HG03520 (cell line): Measurements from ENCODE around the gene TRIM67.

Source experiments
- ATAC-seq: cut with Tn5 transposase; IDR thresholded peaks from one replicate; pipeline ENCODE4 v1.9.1; 2021; ENCODE audit warnings: mild to moderate bottlenecking, moderate library complexity; ENCODE audit not compliant: unreplicated experiment

TRIM67 gene

DNA sequence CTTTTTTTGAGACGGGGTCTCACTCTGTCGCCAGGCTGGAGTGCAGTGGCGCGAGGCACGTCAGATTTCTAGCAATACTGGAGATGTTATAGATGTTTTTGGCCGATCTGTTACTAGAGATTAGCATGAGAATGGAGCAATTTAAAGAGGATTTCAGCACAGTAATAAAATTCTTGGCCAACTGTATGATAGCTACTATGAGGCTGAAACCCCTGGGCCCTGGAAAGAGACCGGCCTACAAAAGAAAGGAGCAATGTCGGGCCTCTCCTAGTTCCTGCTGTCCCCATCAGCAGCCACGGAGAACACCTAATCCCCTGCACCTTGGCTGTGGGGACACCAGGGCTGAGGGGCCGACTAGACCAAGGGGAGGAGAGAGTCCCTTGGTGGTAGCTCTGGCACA is 69.7 kb downstream of the TRIM67 start:
- no peak for ATAC-seq

DNA sequence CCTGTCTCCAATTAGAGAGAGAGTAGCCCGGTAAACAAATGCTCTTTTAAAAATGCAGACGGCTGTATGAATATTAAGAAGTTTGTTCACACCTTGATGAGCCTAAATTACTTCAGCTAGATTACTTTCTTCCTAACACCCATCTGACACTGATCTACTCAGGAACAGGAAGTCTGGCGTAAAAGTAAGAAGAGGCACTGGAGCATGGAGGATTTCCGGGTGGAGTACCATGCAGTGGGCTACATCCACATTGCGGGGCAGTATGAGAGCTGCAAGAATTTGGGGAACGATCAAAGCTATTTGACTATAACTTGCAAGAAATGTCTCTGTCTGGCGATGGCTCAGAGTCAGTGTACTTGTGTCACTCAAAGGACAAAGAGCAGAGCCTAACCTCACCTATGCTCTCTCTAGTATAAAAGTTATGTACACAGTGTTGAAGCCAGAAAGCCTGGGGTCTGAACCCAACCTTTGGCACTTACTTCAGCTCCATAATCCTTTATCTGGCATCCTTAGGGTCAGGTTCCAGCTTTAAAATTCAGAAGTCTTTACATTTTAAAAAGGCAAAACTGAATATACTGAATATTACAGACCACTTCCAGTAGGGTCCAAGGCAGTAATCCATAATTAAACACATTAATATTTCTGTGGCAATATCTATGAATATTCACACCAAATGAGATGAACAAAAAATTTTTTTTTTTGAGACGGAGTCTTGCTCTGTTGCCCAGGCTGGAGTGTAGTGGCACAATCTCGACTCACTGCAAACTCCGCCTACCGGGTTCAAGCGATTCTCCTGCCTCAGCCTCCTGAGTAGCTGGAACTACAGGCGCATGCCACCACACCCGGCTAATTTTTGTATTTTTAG is 71.2 kb downstream of the TRIM67 start:
- no peak for ATAC-seq

DNA sequence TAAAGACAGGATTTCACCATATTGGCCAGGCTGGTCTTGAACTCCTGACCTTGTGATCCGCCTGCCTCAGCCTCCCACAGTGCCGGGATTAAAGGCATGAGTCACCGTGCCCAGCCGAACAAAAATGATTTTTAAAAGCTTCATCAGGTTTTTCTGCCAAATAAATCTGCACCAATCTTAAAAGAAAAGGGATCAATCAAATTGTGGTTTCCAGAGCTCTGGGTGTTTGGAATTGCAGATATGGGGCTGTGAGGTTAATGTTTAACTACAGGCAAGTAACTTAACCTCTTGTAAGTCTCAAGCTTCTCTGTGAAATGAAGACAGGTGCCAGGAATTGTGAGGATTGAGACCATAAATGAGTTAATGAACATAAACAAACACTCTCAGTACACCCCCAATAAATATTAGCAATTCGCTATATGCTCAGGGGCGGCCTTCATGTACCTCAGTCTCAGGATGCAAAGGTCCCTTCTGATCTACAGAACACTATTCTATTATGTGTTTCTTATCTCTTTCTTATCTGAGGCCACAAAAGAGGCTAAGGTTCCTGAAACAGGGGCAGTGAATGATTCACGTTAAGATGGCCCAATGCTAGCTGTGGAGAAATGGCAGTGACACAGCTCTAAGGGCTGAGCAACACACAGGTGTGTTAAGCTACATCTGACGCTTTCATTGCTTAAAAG is 72.0 kb downstream of the TRIM67 start:
- ATAC-seq = no peak

DNA sequence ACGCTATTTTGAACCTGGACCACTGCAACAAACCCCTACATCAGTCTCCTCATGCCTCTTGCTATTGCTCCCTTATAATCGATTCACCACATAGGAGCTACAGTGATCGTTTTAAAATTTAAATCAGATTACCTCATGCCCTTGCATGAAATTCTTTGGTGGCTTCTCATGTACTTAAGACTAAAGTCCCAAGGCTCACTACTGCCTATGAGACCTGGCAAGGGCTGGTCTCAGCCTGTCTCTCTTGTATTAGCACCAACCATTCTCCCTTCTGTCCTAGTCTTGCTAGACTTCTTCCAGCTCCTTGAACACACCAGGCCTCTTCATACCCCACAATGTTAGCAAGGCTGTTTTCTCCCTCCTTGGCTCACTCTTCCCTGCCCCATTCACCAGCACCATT is 72.6 kb downstream of the TRIM67 start:
- no peak for ATAC-seq

DNA sequence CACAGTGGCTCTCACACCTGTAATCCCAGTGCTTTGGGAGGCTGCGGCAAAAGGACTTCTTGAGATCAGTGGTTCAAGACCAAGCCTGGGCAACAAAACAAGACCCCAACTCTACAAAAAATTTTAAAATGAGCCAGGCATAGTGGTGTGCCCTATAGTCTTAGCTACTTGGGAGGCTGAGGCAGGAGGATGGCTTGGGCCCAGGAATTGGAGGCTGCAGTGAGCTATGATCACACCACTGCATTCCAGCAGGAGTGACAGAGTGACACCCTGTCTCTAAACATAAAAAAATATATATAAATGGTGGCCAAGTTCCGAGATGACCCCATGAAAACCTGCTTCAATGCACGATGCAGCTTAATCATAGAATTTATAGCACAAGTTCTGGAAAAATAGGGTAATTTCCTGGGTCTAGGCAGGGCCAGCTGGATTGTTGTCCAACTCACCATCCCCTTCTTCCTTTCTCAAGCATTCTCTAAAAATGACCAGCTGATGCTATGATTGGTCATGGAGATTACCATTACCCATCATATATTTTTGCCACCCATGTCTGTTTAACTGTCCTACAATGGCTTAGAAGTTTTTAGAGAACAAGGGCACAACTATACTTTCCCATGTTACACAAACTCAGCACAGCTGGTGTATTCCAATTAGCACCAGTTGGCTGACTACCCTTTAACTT is 73.8 kb downstream of the TRIM67 start:
- no peak for ATAC-seq

DNA sequence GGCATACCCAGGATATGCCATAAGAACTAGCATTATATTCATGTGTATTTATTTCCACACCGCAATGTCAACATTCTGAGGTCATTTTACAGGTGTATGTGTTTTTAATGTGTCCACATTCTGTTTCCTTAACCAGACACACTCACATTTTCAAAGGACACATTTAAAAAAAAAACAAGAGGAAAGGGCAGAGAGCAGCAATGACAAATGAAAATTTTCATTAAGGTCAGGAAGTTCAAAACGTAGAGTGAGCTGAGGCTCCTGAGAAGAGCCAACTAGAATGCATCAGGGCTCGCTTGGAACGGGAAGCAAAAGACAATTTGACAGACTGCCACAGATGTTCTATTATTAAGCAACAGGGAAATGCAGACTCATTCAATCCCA is 74.3 kb downstream of the TRIM67 start:
- no peak for ATAC-seq

DNA sequence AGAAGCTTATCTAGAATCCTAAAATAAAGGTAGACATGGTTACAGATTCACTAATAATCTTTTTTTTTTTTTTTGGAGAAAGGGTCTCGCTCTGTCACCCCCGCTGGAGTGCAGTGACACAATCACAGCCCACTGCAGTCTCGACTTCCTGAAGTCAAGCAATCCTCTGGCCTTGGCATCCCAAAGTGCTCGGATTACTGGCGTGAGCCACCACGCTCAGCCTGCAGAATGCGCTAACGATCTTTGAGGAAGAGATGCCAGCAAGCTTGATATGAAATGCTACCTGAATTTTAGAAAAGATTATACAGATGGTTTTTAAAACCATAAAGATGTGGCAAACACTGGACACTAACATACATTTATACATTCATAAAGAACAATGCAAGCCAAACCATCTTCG is 75.1 kb downstream of the TRIM67 start:
- ATAC-seq = no peak

DNA sequence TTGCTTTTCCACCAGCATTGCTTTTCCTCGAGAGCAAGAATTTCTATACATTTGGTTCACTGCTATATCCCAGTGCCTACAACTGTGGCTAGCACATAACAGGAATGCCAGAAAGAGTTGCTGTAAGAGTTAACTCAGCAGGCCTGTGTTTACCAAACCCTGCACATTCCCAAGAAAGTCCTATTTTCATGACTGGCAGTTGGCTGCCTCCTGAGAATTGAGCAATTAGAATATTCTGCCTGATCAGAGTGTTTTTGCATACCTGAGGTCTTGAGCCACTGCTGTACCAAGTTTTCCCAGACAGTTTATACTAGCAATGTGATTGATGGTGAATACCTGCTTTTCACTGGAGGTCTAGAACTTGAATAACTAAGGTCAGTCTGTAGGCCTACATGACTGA is 76.4 kb downstream of the TRIM67 start:
- no peak for ATAC-seq

DNA sequence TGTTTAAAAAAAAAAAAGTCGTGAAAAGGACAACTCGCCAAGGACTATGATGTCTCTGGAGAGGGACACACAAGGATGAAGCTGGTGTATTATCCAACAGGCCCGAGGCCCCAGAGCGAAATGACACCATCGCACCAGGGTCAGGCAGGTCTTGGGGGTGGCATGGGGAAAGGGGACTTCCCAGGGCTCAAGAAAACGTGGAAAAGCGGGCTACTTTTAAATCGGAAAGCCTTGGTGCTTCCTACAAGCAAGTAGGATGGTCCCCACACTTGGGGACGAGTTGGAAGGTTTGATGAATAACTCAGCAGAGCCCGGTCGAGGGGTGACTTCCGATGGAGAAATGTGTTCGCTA is 78.6 kb downstream of the TRIM67 start:
- no peak for ATAC-seq

DNA sequence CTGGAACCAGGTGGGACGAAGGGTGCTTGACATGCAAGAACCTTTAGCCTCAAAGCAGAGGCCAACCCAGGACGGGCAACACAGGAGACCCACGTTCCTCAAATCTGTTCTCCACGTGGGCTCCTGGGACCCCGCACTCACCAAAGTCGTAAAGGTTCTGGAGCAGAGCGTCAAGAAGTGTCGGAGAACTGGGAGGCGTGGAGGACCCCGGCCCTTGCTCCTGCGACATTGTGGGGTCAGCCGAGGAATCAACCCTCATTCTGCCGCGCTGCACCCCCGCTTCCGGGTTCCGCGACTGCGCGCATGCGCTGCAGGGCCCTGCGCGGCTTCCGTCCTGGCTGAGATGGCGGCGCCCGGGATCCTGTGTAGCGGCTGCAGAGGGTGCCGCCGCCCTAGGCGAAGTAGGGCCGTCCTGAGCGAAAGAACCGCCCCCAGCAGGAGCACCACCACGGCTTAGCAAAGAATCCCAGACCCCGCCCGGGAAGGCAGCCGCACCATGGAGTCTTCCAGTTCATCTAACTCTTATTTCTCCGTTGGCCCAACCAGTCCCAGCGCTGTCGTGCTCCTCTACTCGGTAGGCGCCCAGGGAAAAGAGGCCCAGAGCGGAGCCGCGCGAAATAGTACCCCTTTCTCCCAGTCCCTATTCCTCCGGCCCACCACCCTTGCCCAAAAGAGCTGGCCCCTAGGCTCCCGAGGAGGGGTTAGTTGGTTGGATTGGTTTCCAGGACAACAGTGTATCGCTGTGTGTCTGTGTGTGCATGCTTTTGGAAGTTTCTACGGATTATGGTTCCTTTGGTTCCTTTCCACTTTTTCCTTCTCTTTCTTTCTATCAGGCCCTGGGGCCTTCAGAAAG is 79.3 kb downstream of the TRIM67 start, which contains the start of gene GNPAT:
Gene GNPAT, plus strand, starts transcription at position 330 of the 853 bp plus-strand sequence. Its CDS starts 167 bp downstream, at position 497.
- ATAC-seq = peak; percentile 95

DNA sequence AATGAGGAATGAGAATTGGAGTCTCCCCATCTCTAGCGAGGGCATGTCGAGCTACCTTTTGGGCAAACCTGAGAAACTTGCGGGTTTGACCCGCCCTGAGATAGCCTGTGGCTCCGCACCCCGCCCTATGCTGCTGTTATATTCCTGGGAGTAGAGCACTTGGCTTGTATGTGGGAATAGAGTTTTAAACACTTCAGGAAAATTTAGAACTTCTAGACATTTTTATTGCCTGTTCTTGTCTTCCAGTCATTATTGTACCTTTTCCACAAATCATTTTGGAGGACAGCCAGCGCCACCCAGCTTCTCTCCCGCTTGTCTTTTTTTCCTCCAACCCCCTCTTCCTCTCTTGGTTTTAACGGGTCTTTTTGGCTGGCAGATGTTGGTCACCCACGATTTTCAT is 79.9 kb downstream of the TRIM67 start:
- ATAC-seq = no peak

DNA sequence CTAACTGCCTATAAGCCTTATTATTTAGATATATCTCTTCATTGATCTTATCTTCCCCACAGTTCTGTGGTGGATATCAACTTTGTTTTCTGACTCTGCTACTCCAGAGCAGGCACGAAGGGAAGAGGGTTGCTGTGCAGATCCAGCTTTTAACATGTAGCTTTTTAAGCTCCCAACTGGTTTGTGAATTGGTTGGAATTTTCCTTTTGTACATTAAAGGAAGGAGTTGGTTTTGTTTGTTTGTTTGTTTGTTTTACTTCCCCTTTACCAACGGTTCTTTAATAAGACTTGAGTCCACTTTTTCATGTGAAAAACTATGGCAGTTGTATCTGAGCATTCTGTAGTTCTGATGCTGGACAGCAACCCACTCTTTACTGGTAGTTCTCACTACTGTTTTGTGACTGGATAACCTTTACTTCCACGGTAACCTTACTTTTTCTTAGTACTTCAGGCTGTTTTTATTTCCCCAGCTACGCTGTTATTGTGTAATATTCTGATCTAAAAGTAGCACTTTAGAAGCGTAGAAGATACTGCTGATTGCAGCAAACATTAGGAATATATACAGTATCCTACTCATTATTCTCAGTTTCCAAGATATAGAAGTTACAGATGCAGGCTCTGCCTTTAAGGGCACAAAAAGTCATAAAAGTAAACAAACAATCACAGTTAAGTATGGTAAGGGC is 80.8 kb downstream of the TRIM67 start:
- ATAC-seq = no peak

DNA sequence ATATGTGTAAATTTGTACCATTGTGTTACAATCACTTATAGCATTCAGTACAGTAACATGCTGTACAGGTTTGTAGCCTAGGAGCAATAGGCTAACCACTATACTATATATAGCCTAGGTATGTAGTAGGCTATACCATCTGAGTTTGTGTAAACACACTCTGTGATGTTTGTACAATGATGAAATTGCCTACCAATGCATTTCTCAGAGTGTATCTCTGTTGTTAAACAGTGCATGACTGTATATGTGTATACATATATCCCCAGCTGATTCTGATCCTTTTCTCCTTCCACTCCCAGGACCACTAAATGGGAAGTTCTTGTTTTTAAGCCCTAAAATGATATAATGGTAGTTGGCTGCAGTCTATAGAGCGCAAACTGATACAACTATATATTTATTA is 86.9 kb downstream of the TRIM67 start:
- no peak for ATAC-seq

DNA sequence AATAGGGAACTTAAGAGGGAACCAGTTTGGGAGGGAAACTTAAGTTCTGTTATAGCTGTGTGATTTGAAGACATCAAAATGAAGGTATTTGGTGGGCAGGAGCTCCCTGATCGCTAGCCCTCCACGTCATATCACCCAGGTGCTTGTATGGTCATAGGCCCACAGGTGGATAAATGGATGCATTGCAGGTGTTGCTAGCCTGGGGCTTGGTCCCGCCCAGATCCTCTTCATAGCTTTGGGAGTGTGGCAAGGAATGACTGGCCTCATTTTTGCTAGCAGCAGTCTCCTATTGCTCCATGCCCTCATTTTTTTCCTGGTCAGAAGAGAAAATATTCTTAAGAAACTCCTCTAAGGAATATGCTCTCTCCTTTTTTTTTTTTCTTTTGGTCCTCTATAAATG is 90.5 kb downstream of the TRIM67 start:
- no peak for ATAC-seq

DNA sequence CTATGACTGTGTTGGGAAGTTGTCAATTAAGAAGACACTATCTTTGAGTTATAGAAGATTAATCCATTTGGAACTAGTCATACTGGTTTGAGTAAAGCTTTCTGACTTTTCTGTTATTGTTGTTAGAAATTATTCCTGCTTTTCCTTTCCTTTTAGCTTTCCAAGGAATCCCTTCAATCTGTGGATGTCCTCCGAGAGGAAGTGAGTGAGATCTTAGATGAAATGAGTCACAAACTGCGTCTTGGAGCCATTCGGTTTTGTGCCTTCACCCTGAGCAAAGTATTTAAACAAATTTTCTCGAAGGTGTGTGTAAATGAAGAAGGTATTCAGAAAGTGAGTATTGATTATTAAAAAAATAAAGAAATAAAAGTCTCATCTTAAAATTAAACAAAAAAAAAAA is 98.5 kb downstream of the TRIM67 start:
- no peak for ATAC-seq

DNA sequence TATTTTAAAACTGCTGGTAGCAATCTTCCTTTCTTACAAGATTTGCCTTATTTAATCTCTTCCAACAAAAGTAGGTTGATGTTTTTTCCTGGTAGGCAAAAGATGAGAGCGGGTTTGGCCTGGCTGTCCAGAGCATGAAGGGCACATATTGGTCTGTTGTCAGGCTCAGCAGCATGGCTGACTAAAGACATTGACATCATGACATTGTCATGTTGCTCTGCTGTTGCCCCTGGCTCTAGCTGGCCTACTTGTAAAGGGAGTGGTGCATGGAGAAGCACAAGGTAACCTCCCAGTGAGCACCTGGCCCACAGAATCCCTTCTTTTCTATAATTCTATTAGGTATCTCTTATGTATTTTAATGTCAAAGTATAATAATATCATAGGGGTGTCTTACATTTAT is 102.8 kb downstream of the TRIM67 start:
- ATAC-seq = no peak

DNA sequence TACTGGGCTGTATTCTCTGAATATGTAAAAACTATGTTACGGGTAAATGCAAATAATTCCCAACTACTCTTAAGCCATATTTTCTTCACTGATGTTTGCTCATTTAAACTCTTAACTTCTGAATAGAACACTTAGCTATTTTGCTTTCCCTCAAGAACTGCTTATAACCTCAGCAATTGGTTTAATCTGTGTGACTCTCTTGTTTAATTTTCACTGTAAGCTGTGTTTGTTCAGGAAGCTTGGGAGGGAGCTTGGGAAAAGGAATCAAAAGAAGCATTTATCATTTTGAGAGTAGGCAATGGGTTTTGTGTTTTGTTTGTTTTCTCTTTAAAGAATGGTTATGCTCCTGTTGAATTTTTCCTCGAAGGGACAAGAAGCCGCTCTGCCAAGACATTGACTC is 103.5 kb downstream of the TRIM67 start:
- ATAC-seq = no peak

DNA sequence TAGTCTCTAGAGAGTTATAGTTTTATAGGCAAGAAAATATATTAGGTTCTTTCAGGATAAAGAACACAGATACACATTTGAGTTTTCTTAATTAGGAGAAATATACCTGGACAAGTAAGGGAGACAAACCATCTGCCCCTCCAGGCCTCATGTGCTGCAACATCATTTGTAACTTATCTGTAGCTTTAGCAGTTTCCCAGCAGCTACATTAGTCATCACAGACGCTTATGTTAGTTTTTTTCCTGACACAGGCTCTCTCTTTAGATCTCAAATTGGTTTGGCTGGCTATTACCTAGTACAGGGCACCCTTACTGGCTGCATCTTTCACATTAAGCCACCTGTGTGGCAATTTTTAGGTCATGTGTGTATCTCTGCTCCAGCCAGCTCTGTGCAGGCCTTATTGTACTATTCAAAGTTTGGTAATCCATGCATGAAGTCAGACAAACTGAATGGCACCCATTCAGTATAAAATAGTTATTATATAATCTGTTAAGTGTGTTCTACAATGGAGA is 105.0 kb downstream of the TRIM67 start:
- no peak for ATAC-seq
